GM12872 (cell line): ENCODE measurements around the gene ORMDL3.

Experiments used
- TF ChIP-seq, protein P1 (sequence below): IDR thresholded peaks from 3 replicates; pipeline ENCODE4 v1.5.1; 2011; ENCODE audit warnings: low read depth, mild to moderate bottlenecking, low read length, moderate library complexity; ENCODE audit not compliant: insufficient read depth

Gene ORMDL3

DNA sequence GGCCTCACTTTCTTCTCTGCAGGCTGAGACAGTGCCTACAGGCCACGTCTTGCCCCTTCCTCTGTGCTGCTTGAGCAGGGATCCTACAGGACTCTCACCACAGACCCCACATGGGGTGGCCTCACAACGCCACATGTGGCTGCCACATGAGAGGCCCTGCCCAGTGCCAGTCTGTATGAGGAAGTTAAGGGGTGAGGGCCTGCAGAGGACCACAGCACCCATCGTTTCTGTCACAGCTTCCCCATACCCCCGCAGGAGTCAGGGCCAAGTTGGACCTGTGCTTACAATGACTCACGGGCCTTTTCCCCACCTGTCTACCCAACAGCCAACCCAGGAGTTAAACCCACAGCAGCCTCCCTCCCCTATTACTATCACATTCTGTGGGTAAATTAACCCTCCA, 6.1 kb downstream of the ORMDL3 start:
- TF ChIP-seq, protein P1, sequence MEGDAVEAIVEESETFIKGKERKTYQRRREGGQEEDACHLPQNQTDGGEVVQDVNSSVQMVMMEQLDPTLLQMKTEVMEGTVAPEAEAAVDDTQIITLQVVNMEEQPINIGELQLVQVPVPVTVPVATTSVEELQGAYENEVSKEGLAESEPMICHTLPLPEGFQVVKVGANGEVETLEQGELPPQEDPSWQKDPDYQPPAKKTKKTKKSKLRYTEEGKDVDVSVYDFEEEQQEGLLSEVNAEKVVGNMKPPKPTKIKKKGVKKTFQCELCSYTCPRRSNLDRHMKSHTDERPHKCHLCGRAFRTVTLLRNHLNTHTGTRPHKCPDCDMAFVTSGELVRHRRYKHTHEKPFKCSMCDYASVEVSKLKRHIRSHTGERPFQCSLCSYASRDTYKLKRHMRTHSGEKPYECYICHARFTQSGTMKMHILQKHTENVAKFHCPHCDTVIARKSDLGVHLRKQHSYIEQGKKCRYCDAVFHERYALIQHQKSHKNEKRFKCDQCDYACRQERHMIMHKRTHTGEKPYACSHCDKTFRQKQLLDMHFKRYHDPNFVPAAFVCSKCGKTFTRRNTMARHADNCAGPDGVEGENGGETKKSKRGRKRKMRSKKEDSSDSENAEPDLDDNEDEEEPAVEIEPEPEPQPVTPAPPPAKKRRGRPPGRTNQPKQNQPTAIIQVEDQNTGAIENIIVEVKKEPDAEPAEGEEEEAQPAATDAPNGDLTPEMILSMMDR: 0 out of 3 replicates have a peak, but pooled peaks have one; percentile 1

DNA sequence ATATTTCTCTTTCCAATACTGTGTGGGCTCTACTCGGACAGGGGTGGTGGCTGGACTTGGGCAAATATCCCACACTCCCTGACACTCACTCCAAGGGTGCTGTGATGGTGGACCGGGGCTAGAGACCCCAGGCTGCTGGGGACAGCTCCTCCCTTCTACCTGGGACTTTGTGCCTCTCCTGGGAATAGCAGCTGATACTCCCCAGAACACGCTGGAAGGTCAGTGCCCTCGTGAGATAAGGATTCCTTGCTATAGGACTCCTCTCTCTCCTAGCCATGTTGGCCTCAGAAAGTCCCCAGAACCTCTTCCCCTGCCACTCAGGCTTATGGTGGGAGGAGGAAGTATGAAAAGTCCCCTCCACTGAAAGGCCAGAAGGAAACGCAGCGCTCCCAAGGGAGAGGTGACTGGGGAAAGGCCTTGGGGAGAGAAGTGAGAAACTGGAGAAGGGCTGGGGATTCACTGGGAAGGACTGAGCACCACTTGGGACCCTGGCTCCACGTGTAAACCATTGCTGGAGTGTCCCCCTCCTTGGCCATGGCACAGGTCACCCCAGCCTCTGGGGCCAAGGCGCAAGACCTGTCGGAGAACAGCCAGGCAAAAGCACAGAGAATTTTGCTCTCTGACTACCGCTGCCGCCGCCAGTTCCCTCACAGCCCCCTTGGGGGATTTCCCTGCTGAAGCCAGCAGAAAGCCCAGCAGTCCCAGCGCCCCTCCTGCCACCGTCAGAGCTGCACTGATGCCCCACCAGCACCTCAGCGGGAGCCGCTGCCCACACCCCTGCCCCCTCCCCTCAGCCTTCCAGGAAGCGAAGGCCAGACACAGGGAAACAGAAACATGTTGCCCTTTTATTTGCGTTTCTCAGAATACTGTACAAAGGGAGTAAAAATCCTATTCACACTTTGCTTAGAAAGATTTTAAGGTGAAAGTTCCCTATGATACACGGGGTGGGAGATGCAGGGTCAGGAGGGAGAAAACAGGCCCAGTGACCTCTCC, 6.9 kb downstream of the ORMDL3 start:
- TF ChIP-seq, protein P1: no peak

DNA sequence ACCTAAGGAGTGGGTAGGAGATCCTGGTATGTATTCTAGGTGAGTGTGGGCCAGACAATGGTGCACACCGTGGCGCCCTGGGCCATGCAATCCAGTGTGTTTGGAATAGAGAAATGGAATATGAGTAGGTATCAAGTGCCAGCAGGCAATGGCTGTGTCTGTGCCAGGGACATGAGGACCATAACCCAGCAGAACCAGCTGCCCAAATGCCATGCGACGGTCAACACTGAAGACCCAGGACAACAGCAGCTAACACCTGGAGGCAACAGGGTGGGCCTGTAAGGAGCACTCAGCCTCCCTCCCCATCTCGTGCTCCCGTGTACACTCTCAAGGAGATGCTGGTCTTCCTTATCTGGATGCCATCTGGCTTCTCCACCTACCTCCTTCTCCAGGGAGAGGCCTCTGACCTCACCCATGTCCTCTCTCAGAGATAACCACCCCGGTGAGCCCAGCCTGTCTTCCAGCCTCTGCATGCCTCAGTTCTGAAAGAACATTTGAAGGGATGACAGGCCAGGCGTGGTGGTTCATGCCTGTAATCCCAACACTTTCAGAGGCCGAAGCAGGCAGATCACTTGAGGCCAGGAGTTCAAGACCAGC, 8.2 kb downstream of the ORMDL3 start:
- TF ChIP-seq, protein P1: no peak

DNA sequence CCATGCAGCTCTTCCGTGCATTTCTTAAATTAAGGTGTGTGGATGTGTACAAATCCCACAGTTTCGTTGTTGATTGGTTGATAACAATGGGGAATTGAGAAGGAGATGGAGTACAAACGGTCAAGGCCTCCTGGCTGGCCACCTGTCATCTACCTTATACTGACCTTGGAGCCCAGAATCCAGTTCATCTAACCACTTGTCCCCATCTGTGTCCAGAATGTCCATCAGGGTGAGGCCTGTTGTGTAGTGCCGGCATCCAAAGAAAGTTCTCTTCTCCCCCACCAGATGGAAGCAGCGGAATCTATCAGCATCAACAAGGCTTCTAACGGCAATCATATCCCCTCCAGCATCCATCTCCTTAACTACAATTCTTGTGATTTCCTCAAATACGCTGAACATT, 10.5 kb downstream of the ORMDL3 start:
- TF ChIP-seq, protein P1: no peak

DNA sequence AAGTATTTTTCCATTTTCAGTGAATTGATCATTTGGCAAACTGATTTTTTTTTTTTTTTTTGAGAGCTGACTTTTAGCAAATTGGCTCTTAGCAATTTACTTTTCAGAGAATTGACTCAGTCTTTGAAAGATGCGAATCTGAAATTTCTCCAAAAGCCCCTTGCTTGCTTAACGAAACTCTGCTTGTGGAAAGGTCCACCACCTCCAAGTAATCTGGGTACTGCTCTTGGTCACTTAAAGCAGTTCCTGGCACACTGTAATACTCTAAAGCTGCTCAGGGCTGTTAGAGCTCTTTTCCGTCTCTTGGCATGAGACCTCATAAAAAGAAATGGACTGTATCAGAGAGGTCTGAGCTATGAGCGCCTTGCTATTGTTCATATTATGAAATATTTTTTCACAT, 11.8 kb downstream of the ORMDL3 start:
- TF ChIP-seq, protein P1: no peak

DNA sequence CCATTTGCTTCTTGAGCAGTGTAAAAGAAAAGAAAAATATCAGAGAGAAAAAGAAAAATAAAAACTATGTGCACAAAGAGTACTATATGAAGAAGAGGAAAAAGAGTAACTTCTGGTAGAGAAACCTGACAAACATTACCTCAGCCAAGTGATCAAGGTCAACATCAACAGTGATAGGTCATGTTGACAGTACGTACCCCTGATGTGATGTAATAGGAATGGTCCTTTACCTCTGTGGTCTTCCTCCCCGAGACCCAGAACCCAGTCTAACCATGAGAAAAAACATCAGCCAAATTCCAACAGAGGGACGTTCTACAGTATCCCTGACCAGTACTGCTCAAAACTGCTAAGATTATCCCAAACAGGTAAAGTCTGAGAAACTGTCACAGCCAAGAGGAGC, 13.4 kb downstream of the ORMDL3 start:
- TF ChIP-seq, protein P1: no peak

DNA sequence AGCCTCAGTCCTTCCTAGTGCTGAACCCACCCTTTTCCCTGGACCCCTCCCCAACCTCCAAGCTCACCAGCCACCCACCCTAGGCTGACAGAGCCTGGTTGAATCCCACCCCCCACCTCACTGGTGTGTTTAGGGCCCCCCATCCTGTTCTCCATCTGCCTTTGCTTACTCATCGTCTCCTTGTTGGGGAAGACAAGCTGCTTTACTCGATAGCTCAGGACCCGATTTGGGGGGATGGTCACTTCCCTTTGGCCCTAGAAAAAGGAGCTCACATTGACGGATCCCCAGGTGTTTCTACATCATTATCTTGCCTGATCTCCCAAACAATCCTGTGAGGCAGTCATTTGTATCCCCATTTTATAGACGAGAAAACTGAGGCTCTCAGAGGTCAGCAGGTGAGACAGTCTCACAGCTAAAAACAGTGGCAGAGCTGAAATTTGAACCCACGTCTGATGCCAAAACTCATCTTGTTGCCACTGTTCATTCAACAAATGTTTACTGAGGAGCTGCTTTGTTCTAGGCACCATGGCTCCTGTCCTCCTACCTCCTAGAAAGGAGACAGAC, 18.5 kb downstream of the ORMDL3 start:
- TF ChIP-seq, protein P1: no peak
